ENCODE data around the gene HLA-DMA. TPM values are rescaled to one million over a fixed set of nuclear protein-coding genes. Genes with fewer than 3 reads are reported as not detected.

HLA-DMA gene
- total and polyA plus RNA-seq, 2 of the 13 experiments (the other 11 are each of a cell fraction or from before 2014, with no cell fraction given): 0.70 to 0.71 TPM

GRCh38 chr6:32908897-32909296 is 44.0 kb downstream of the HLA-DMA start (continued):
- TF ChIP-seq RXRB (CRISPR knock-in tag; IDR thresholded peaks at IDR 0.05; ENCODE audit: borderline replicate concordance) (no peak), PHF5A (CRISPR knock-in tag; IDR thresholded peaks at IDR 0.05; ENCODE audit: low read depth, unreplicated experiment) (no peak)

- no peak overlapping the region for H3K4me2 ChIP-seq (ENCODE audit: low read depth, low read length)
- no peak overlapping the region for H3K9ac ChIP-seq (ENCODE audit: insufficient read depth, low read depth, low read length)
- no peak overlapping the region for H3K27ac ChIP-seq (ENCODE audit: extremely low read length, insufficient read depth, low read length)
- H3K27me3 ChIP-seq (ENCODE audit: control insufficient read depth in 1 of 2, insufficient read depth in 2 of 2, low read length in 2 of 2): peaks cover 0 to 8% of the 10 kb centered on the region in 2 experiments; a peak in 1 of 5 replicates
- WGBS (ENCODE audit: low lambda C conversion rate): 0% methylated on average over 1 of the region's 1 CpG
- ATAC-seq: no peak
- no peaks in the 10 kb centered on the region for H3K4me1 ChIP-seq (ENCODE audit: insufficient read depth, low read length)
- H3K79me2 ChIP-seq (ENCODE audit: insufficient read depth, low read length): no peaks in the 10 kb centered on the region
- TF ChIP-seq CEBPB (IDR thresholded peaks at IDR 0.05; ENCODE audit: borderline replicate concordance, low read depth, low read length) (0 out of 2 replicates have a peak, but pooled peaks have one; percentile 34), MXI1 (IDR thresholded peaks at IDR 0.05; ENCODE audit: borderline replicate concordance, low read depth, low read length) (no peak), ZNF576 (CRISPR knock-in tag; IDR thresholded peaks at IDR 0.05) (no peak)
- no peaks in the 10 kb centered on the region for H4K20me1 ChIP-seq (ENCODE audit: insufficient read depth, low read length)
- in situ Hi-C loops (cut with HindIII; ENCODE audit: extremely low pct_ligation_motif_present, low pct_unique_long_range_greater_than_20kb) (no loop called here), intact Hi-C loops (cut with micrococcal nuclease; ENCODE audit: unreplicated experiment) (no loop called here)
- FAIRE-seq: no peak
- H2AFZ ChIP-seq (ENCODE audit: low read length): no peak overlapping the region
- DNase-seq (ENCODE audit: low spot score): no peak
- no peaks in the 10 kb centered on the region for H3K9me3 ChIP-seq (ENCODE audit: low read length)
- no peaks in the 10 kb centered on the region for H3K36me3 ChIP-seq (replicated peaks in 1 of 2; ENCODE audit: control insufficient read depth in 1 of 2, insufficient read depth in 2 of 2, low read length in 2 of 2)
- BruUV-seq (replicated peaks): no TSS peak
- POLR2A ChIA-PET: no interaction called here
- CTCF ChIA-PET (ENCODE audit: low intra/inter-chr PET ratio, low total read pairs): no interaction called here
- H3K4me3 ChIP-seq (replicated peaks in 1 of 3; ENCODE audit: insufficient read depth in 1 of 3, low read depth in 2 of 3, low read length in 3 of 3): no peak overlapping the region
Measured at GRCh38 chr6:32906539-32906938, 46.4 kb downstream of the HLA-DMA start.

- ChIA-PET CTCF (ENCODE audit: low intra/inter-chr PET ratio, low total read pairs) (no interaction called here), POLR2A (interaction anchor here (0.9 to 2.3 kb wide), 3 partner anchors 9 to 67 kb away, joined by 3 to 13 read pairs (median 8); no protein-coding TSS in a partner anchor)
- H4K20me1 ChIP-seq (ENCODE audit: insufficient read depth, low read length): no peaks in the 10 kb centered on the region
- DNase-seq (ENCODE audit: low spot score) (no peak), FAIRE-seq (no peak), ATAC-seq (no peak)
- H3K36me3 ChIP-seq (replicated peaks in 1 of 2; ENCODE audit: control insufficient read depth in 1 of 2, insufficient read depth in 2 of 2, low read length in 2 of 2): no peaks in the 10 kb centered on the region
- no peak overlapping the region for H3K4me3 ChIP-seq (replicated peaks in 1 of 3; ENCODE audit: insufficient read depth in 1 of 3, low read depth in 2 of 3, low read length in 3 of 3)
- no peaks in the 10 kb centered on the region for H3K4me1 ChIP-seq (ENCODE audit: insufficient read depth, low read length)
- BruUV-seq (replicated peaks): no TSS peak
- in situ Hi-C loops (cut with HindIII; ENCODE audit: extremely low pct_ligation_motif_present, low pct_unique_long_range_greater_than_20kb): no loop called here
- H2AFZ ChIP-seq (ENCODE audit: low read length): no peak overlapping the region
- no peaks in the 10 kb centered on the region for H3K27me3 ChIP-seq (ENCODE audit: control insufficient read depth in 1 of 2, insufficient read depth in 2 of 2, low read length in 2 of 2)
- H3K27ac ChIP-seq (ENCODE audit: extremely low read length, insufficient read depth, low read length): no peak overlapping the region
- intact Hi-C loops (cut with micrococcal nuclease; ENCODE audit: unreplicated experiment): no loop called here
- 44% methylated on average over 2 of the region's 2 CpGs for WGBS (ENCODE audit: low lambda C conversion rate)
- no peak overlapping the region for H3K4me2 ChIP-seq (ENCODE audit: low read depth, low read length)
- H3K9ac ChIP-seq (ENCODE audit: insufficient read depth, low read depth, low read length): no peak overlapping the region
- no peaks in the 10 kb centered on the region for H3K79me2 ChIP-seq (ENCODE audit: insufficient read depth, low read length)
- H3K9me3 ChIP-seq (ENCODE audit: low read length): no peaks in the 10 kb centered on the region
- TF ChIP-seq MXD3 (CRISPR knock-in tag; IDR thresholded peaks at IDR 0.05): no peak
- TF ChIP-seq BRF2 (CRISPR knock-in tag; IDR thresholded peaks at IDR 0.05): no peak
- no peak for TF ChIP-seq ASH2L (IDR thresholded peaks at IDR 0.05; ENCODE audit: insufficient read length, low read depth, low read length)
- no peak for TF ChIP-seq ISL2 (CRISPR knock-in tag; IDR thresholded peaks at IDR 0.05)
- no peak for TF ChIP-seq BRCA1 (CRISPR knock-in tag; IDR thresholded peaks at IDR 0.05)
- no peak for TF ChIP-seq RAD21 (CRISPR knock-in tag; IDR thresholded peaks at IDR 0.05)
- no peak for TF ChIP-seq MLLT10 (CRISPR knock-in tag; IDR thresholded peaks at IDR 0.05)
- TF ChIP-seq ZNF225 (CRISPR knock-in tag; IDR thresholded peaks at IDR 0.05): no peak
- no peak for TF ChIP-seq HNF4G (IDR thresholded peaks at IDR 0.05; ENCODE audit: borderline replicate concordance, low read depth, low read length)
- TF ChIP-seq HNF4G (CRISPR knock-in tag; IDR thresholded peaks at IDR 0.05; ENCODE audit: borderline replicate concordance, low read depth): no peak
Measured at GRCh38 chr6:32905078-32905477, 47.8 kb downstream of the HLA-DMA start.
